ENCODE results near the gene RCOR3.

The RCOR3 gene

GRCh38 chr1:211336775-211337174, 77.6 kb downstream of the RCOR3 start:
- Histone ChIP-seq H3K9ac (ENCODE audit: low read depth, low read length) (no peak overlapping the region), H3K4me1 (ENCODE audit: control insufficient read depth, insufficient read depth, low read length) (no peaks in the 10 kb centered on the region), H3K9me3 (replicated peaks; ENCODE audit: low read length) (no peaks in the 10 kb centered on the region), H3K27me3 (ENCODE audit: control insufficient read depth, insufficient read depth, low read length) (no peaks in the 10 kb centered on the region), H3K36me3 (ENCODE audit: insufficient read depth, low read length) (no peaks in the 10 kb centered on the region), H3K4me2 (ENCODE audit: low read length) (no peak overlapping the region), H3K4me3 (ENCODE audit: low read length) (no peak overlapping the region)

- H3K9me3 ChIP-seq (replicated peaks; ENCODE audit: low read length), result no peaks in the 10 kb centered on the region
- no peaks in the 10 kb centered on the region for H3K36me3 ChIP-seq (ENCODE audit: insufficient read depth, low read length)
- no peak overlapping the region for H3K9ac ChIP-seq (ENCODE audit: low read depth, low read length)
- no peak overlapping the region for H3K4me2 ChIP-seq (ENCODE audit: low read length)
- no peaks in the 10 kb centered on the region for H3K4me1 ChIP-seq (ENCODE audit: control insufficient read depth, insufficient read depth, low read length)
- no peaks in the 10 kb centered on the region for H3K27me3 ChIP-seq (ENCODE audit: control insufficient read depth, insufficient read depth, low read length)
- H3K4me3 ChIP-seq (ENCODE audit: low read length), result no peak overlapping the region
These were observed 78.5 kb downstream of the RCOR3 start for GRCh38 chr1:211337430-211338223.

GRCh38 chr1:211338224-211338620, 79.1 kb downstream of the RCOR3 start:
- H3K9me3 ChIP-seq (replicated peaks; ENCODE audit: low read length), result no peaks in the 10 kb centered on the region
- no peaks in the 10 kb centered on the region for H3K27me3 ChIP-seq (ENCODE audit: control insufficient read depth, insufficient read depth, low read length)
- H3K4me3 ChIP-seq (ENCODE audit: low read length), result no peak overlapping the region
- H3K9ac ChIP-seq (ENCODE audit: low read depth, low read length), result no peak overlapping the region
- no peaks in the 10 kb centered on the region for H3K4me1 ChIP-seq (ENCODE audit: control insufficient read depth, insufficient read depth, low read length)
- H3K36me3 ChIP-seq (ENCODE audit: insufficient read depth, low read length), result no peaks in the 10 kb centered on the region
- H3K4me2 ChIP-seq (ENCODE audit: low read length), result no peak overlapping the region

GRCh38 chr1:211339631-211340041, 80.5 kb downstream of the RCOR3 start:
- H3K4me1 ChIP-seq (ENCODE audit: control insufficient read depth, insufficient read depth, low read length), result no peaks in the 10 kb centered on the region

GRCh38 chr1:211340622-211341507, 81.7 kb downstream of the RCOR3 start:
- no peak overlapping the region for H3K4me2 ChIP-seq (ENCODE audit: low read length)
- H3K4me3 ChIP-seq (ENCODE audit: low read length), result no peak overlapping the region
- H3K4me1 ChIP-seq (ENCODE audit: control insufficient read depth, insufficient read depth, low read length), result no peaks in the 10 kb centered on the region
- no peak overlapping the region for H3K9ac ChIP-seq (ENCODE audit: low read depth, low read length)
- no peaks in the 10 kb centered on the region for H3K27me3 ChIP-seq (ENCODE audit: control insufficient read depth, insufficient read depth, low read length)
- no peaks in the 10 kb centered on the region for H3K36me3 ChIP-seq (ENCODE audit: insufficient read depth, low read length)
- H3K9me3 ChIP-seq (replicated peaks; ENCODE audit: low read length), result no peaks in the 10 kb centered on the region

More at GRCh38 chr1:211339631-211340041, 80.5 kb downstream of the RCOR3 start:
- no peaks in the 10 kb centered on the region for H3K9me3 ChIP-seq (replicated peaks; ENCODE audit: low read length)
- H3K36me3 ChIP-seq (ENCODE audit: insufficient read depth, low read length), result no peaks in the 10 kb centered on the region
- H3K27me3 ChIP-seq (ENCODE audit: control insufficient read depth, insufficient read depth, low read length), result no peaks in the 10 kb centered on the region
- H3K4me2 ChIP-seq (ENCODE audit: low read length), result no peak overlapping the region
- no peak overlapping the region for H3K9ac ChIP-seq (ENCODE audit: low read depth, low read length)
- no peak overlapping the region for H3K4me3 ChIP-seq (ENCODE audit: low read length)

- Histone ChIP-seq H3K9ac (ENCODE audit: low read depth, low read length) (no peak overlapping the region), H3K4me1 (ENCODE audit: control insufficient read depth, insufficient read depth, low read length) (no peaks in the 10 kb centered on the region), H3K4me3 (ENCODE audit: low read length) (no peak overlapping the region), H3K36me3 (ENCODE audit: insufficient read depth, low read length) (no peaks in the 10 kb centered on the region), H3K27me3 (ENCODE audit: control insufficient read depth, insufficient read depth, low read length) (no peaks in the 10 kb centered on the region), H3K9me3 (replicated peaks; ENCODE audit: low read length) (no peaks in the 10 kb centered on the region), H3K4me2 (ENCODE audit: low read length) (no peak overlapping the region)
These were observed 82.8 kb downstream of the RCOR3 start for GRCh38 chr1:211341999-211342398.

GRCh38 chr1:211343607-211344006, 84.4 kb downstream of the RCOR3 start:
- no peaks in the 10 kb centered on the region for H3K4me1 ChIP-seq (ENCODE audit: control insufficient read depth, insufficient read depth, low read length)
- H3K9me3 ChIP-seq (replicated peaks; ENCODE audit: low read length), result no peaks in the 10 kb centered on the region
- no peak overlapping the region for H3K4me2 ChIP-seq (ENCODE audit: low read length)
- H3K36me3 ChIP-seq (ENCODE audit: insufficient read depth, low read length), result no peaks in the 10 kb centered on the region
- H3K9ac ChIP-seq (ENCODE audit: low read depth, low read length), result no peak overlapping the region
- H3K4me3 ChIP-seq (ENCODE audit: low read length), result no peak overlapping the region
- H3K27me3 ChIP-seq (ENCODE audit: control insufficient read depth, insufficient read depth, low read length), result no peaks in the 10 kb centered on the region

- no peaks in the 10 kb centered on the region for H3K4me1 ChIP-seq (ENCODE audit: control insufficient read depth, insufficient read depth, low read length)
These were observed 85.0 kb downstream of the RCOR3 start for GRCh38 chr1:211344152-211344618.

GRCh38 chr1:211345719-211346118, 86.6 kb downstream of the RCOR3 start:
- H3K4me1 ChIP-seq (ENCODE audit: control insufficient read depth, insufficient read depth, low read length), result no peaks in the 10 kb centered on the region
- H3K4me2 ChIP-seq (ENCODE audit: low read length), result no peak overlapping the region
- no peaks in the 10 kb centered on the region for H3K27me3 ChIP-seq (ENCODE audit: control insufficient read depth, insufficient read depth, low read length)
- no peak overlapping the region for H3K4me3 ChIP-seq (ENCODE audit: low read length)
- H3K36me3 ChIP-seq (ENCODE audit: insufficient read depth, low read length), result no peaks in the 10 kb centered on the region
- H3K9me3 ChIP-seq (replicated peaks; ENCODE audit: low read length), result no peaks in the 10 kb centered on the region
- H3K9ac ChIP-seq (ENCODE audit: low read depth, low read length), result no peak overlapping the region

More at GRCh38 chr1:211344152-211344618, 85.0 kb downstream of the RCOR3 start:
- Histone ChIP-seq H3K9me3 (replicated peaks; ENCODE audit: low read length) (no peaks in the 10 kb centered on the region), H3K4me3 (ENCODE audit: low read length) (no peak overlapping the region), H3K27me3 (ENCODE audit: control insufficient read depth, insufficient read depth, low read length) (no peaks in the 10 kb centered on the region), H3K4me2 (ENCODE audit: low read length) (no peak overlapping the region), H3K36me3 (ENCODE audit: insufficient read depth, low read length) (no peaks in the 10 kb centered on the region), H3K9ac (ENCODE audit: low read depth, low read length) (no peak overlapping the region)

GRCh38 chr1:211347077-211347844, 88.1 kb downstream of the RCOR3 start:
- Histone ChIP-seq H3K27me3 (ENCODE audit: control insufficient read depth, insufficient read depth, low read length) (no peaks in the 10 kb centered on the region), H3K4me2 (ENCODE audit: low read length) (no peak overlapping the region), H3K9ac (ENCODE audit: low read depth, low read length) (no peak overlapping the region), H3K36me3 (ENCODE audit: insufficient read depth, low read length) (no peaks in the 10 kb centered on the region), H3K9me3 (replicated peaks; ENCODE audit: low read length) (no peaks in the 10 kb centered on the region), H3K4me1 (ENCODE audit: control insufficient read depth, insufficient read depth, low read length) (no peaks in the 10 kb centered on the region), H3K4me3 (ENCODE audit: low read length) (no peak overlapping the region)

GRCh38 chr1:211348547-211348946, 89.4 kb downstream of the RCOR3 start:
- Histone ChIP-seq H3K27me3 (ENCODE audit: control insufficient read depth, insufficient read depth, low read length) (no peaks in the 10 kb centered on the region), H3K4me3 (ENCODE audit: low read length) (no peak overlapping the region), H3K9ac (ENCODE audit: low read depth, low read length) (no peak overlapping the region), H3K36me3 (ENCODE audit: insufficient read depth, low read length) (no peaks in the 10 kb centered on the region), H3K4me2 (ENCODE audit: low read length) (no peak overlapping the region), H3K9me3 (replicated peaks; ENCODE audit: low read length) (no peaks in the 10 kb centered on the region), H3K4me1 (ENCODE audit: control insufficient read depth, insufficient read depth, low read length) (no peaks in the 10 kb centered on the region)
